Measurements from ENCODE around the gene UQCRC1. TPM values are rescaled to one million over a fixed set of nuclear protein-coding genes. Genes with fewer than 3 reads are reported as not detected.

UQCRC1 gene
- total RNA-seq, 2 donors from 2014 or later: 583 to 651 TPM

- intact Hi-C loops (cut with DNase I): no loop called here
- DNase-seq (no peak), ATAC-seq (no peak)
These were observed 21.8 kb downstream of the UQCRC1 start for GRCh38 chr3:48587686-48588085.

GRCh38 chr3:48585411-48585810 lies 24.0 kb downstream of the UQCRC1 start:
- DNase-seq: no peak
- intact Hi-C loops (cut with DNase I): no loop called here
- no peak for ATAC-seq

- DNase-seq: no peak
- intact Hi-C loops (cut with DNase I): no loop called here
- no peak for ATAC-seq
These were observed 24.6 kb downstream of the UQCRC1 start for GRCh38 chr3:48584836-48585235.

- DNase-seq (no peak), ATAC-seq (no peak)
- intact Hi-C loops (cut with DNase I): no loop called here
These were observed 27.6 kb downstream of the UQCRC1 start for GRCh38 chr3:48581621-48582481.

DNA sequence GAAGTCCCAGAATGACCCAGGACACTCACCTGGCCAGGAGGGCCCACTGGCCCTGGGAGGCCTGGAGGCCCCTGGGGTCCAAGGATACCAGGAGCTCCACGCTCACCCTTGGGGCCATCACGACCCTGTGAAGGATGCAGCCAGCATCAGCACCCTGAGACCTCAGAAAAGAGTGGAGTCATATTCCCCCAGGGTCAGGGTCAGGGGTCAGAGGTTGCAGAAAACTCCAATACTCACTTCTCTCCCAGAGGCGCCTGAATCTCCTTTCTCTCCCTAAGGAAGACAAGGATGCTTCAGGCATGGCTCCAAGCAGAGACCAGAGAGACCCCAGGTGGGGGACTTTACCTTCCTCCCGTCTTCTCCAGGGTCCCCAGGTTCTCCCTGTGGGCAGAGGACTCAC lies 32.8 kb downstream of the UQCRC1 start:
- ATAC-seq (no peak), DNase-seq (no peak)
- intact Hi-C loops (cut with DNase I): no loop called here

GRCh38 chr3:48575366-48575765 lies 34.1 kb downstream of the UQCRC1 start:
- intact Hi-C loops (cut with DNase I): no loop called here
- DNase-seq (no peak), ATAC-seq (no peak)

DNA sequence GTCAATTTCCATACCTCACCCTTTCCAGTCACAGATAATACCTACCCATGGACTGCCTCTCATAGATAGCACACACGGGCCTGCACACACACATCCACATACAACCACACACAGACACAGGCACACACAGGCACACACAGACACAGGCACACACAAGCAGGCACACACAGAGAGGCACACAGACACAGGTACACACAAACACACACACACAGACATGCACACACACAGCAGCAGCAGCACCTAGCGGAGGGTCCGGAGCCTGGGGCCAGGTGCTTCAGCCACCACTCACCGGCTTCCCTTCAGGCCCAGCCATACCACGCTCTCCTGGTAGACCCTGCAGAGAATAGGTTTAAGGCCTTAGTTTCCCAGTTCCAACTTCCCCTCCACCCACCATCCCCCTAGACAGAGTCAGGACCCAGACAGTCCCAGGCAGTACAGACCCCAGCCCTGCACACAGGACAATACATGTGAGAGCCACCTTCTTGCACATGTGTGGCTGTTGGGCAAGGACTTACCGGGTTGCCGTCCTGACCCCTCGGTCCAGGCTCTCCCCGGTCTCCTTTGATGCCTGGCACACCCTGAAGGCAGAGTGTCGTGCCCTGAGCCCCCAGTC lies 35.4 kb downstream of the UQCRC1 start:
- ATAC-seq: no peak
- intact Hi-C loops (cut with DNase I): no loop called here
- DNase-seq: no peak

- no peak for ATAC-seq
- no peak for DNase-seq
- intact Hi-C loops (cut with DNase I): no loop called here
These were observed 36.9 kb downstream of the UQCRC1 start for GRCh38 chr3:48572517-48572916.

GRCh38 chr3:48571938-48572337 lies 37.5 kb downstream of the UQCRC1 start:
- ATAC-seq (no peak), DNase-seq (no peak)
- intact Hi-C loops (cut with DNase I): no loop called here

- ATAC-seq: no peak
These were observed 39.5 kb downstream of the UQCRC1 start for GRCh38 chr3:48569808-48570450.

DNA sequence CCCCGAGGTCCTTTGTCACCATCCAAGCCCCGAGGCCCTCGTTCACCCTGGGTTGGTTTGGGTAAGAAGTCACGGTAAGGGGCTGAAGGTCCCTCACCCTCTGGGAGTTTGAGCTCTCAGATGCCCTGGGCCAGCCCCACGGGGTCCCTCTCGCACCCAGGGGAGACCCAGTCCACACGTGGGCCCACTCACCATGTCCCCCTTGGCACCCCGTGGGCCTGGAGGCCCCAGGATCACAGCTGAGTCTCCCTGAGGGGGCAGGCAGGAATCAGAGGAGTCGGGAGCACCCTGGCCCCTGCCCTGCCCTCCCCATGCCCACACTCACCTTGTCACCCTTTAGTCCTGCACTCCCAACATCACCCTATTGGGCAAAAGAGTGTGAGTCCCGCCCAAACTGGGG lies 40.0 kb downstream of the UQCRC1 start:
- intact Hi-C loops (cut with DNase I): no loop called here
- DNase-seq (no peak), ATAC-seq (no peak)

More at GRCh38 chr3:48569808-48570450, 39.5 kb downstream of the UQCRC1 start:
- intact Hi-C loops (cut with DNase I): no loop called here
- no peak for DNase-seq

DNA sequence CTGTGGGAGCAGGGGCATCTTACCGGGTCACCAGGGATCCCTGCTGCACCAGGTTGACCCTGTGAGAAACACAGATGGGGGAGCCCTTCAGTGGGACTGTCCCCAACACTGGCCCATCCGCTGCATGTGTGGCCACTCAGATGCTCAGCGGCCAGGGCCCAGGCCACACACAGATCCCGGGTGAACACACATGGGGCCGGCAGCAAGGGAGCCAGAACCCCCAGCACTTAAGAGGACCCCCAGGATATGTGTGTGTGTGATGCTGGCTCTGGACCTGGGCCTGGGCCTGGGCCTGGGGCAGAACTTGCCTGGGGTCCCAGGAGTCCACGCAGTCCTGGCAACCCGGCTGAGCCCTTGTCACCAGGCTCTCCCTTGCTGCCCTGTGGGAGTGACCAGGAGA lies 41.0 kb downstream of the UQCRC1 start:
- ATAC-seq: no peak
- no peak for DNase-seq
- intact Hi-C loops (cut with DNase I): no loop called here

- intact Hi-C loops (cut with DNase I): no loop called here
- DNase-seq (no peak), ATAC-seq (no peak)
These were observed 41.9 kb downstream of the UQCRC1 start for GRCh38 chr3:48567500-48567899.

DNA sequence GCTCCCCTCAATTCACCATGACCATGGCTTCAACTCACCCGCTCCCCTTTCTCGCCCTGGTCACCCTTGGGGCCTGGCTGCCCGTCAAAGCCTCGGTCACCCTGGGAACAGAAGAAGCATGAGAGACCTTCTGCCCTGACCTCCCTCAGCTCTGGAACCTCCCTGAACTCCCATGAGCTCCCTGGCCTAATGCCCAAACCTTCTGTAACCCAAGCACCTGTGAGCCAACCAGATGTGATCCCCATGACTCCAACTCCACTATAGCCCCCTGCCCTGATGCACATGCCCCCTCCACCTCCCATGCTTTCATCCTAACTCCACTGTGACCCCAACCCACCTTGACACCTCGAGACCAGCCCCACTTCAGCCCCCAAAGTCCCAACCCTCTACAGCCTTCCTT lies 42.4 kb downstream of the UQCRC1 start:
- DNase-seq (no peak), ATAC-seq (no peak)
- intact Hi-C loops (cut with DNase I): no loop called here

- intact Hi-C loops (cut with DNase I): no loop called here
- DNase-seq (no peak), ATAC-seq (no peak)
These were observed 43.1 kb downstream of the UQCRC1 start for GRCh38 chr3:48566401-48566760.

GRCh38 chr3:48565591-48566400 lies 43.6 kb downstream of the UQCRC1 start:
- intact Hi-C loops (cut with DNase I): no loop called here
- no peak for DNase-seq
- ATAC-seq: peak in 1 of 2 donors; percentile 19

DNA sequence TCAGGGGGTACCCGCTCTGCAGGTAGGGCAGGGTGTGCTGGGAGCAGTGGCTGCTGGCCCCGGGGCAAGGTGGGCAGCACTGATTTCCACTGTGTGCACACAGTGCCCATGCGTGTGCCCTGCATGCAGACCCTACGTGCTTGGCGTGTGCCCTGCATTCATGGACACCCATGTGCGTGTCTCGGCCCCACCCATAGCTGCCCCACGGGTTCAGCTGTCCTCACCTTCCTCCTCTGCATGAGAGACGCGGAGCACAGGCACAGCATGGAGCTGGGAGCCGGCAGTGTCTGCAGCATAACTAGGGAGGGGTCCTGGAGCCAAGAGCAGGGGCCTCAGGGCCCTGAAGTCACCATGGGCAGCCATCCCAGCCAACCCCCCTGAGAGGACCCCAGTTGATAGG lies 44.3 kb downstream of the UQCRC1 start:
- no peak for DNase-seq
- intact Hi-C loops (cut with DNase I): no loop called here
- no peak for ATAC-seq

- ATAC-seq (no peak), DNase-seq (no peak)
- intact Hi-C loops (cut with DNase I): no loop called here
These were observed 44.8 kb downstream of the UQCRC1 start for GRCh38 chr3:48564667-48565066.

DNA sequence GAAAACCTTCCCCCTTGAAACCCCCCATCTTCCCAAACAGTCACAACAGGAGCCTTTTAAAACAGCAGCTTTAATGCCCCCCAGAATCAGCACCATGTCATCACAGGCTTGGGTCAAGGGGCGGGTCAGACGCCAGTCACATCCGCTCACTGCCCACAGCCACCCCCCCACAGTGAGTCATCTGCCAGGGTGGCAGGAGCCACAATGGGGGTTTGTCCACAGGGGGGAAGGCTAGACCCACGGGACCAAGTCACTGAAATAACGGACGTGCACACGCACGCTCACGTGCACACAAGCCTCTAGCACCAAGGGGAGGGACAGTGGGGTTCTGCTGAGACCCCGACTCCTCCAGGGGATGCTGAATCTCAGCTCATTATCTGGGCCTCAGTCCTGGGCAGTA lies 45.4 kb downstream of the UQCRC1 start:
- intact Hi-C loops (cut with DNase I): no loop called here
- DNase-seq: peak; percentile 61

More for the DNA sequence above, 45.4 kb downstream of the UQCRC1 start:
- peak in 1 of 2 donors; percentile 25 for ATAC-seq

Data from left cardiac atrium (tissue), 4 donors.